ENCODE data around the gene SNX2.

Gene SNX2

GRCh38 chr5:122773619-122774018, 1.3 kb upstream of the SNX2 start:
- no peak for DNase-seq

GRCh38 chr5:122774519-122774860, 390 bp upstream of the SNX2 start:
- no peak for DNase-seq

GRCh38 chr5:122775550-122776542, 966 bp downstream of the SNX2 start:
- peak; percentile 16 for DNase-seq

GRCh38 chr5:122778157-122778556, 3.3 kb downstream of the SNX2 start:
- DNase-seq = no peak

- no peak for DNase-seq
These were observed 4.6 kb downstream of the SNX2 start for GRCh38 chr5:122779451-122779850.

DNA sequence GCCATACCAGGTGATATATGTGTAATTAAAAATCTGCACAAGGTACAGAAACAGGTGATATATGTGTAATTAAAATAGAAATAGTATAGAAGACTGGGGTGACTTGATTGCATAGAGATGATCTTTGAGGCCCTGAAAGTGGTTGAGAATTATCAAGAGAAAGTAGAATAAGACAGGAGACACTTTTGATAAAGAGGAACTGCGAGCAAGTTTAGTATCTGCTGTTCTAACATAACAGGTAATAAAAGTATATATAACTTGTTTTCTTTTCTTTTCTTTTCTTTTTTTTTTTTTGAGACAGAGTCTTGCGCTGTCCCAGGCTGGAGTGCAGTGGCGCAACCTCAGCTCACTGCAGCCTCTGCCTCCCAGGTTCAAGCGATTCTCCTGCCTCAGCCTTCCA, 5.4 kb downstream of the SNX2 start:
- DNase-seq = no peak

DNA sequence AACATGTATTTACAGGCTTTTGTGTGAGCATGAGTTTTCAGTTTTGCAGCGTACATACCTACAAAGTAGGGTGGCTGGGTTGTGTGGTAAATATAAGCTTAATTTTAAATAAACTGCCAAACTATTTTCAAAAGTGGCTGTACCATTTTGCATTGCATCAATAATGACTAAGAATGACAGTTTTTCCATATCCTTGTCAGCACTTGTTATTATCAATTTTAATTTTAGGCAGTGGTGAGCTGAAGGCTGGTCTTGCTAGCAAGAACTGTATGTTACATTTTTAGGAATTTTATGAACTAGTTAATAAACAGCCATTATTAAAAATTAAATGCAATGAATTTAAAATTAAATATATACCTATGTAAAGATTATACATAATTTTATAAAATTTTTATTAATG, 6.6 kb downstream of the SNX2 start:
- DNase-seq = no peak

DNA sequence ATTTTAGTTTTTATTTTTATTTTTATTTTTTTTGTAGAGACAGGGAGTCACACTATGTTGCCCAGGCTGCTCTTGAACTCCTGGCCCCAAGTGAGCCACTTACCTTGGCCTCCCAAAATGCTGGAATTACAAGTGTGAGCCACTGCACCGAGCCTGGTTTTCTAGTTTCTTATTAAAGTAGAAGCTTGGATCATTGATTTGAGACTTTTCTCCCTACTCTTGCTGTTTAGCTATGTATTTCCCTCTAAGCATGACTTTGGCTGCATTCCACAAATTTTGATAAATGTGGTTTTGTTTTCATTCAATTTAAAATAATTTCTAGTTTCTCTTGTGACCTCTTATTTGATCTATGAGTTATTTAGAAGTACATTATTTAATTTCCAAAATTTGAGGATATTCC, 10.4 kb downstream of the SNX2 start:
- DNase-seq = no peak

DNA sequence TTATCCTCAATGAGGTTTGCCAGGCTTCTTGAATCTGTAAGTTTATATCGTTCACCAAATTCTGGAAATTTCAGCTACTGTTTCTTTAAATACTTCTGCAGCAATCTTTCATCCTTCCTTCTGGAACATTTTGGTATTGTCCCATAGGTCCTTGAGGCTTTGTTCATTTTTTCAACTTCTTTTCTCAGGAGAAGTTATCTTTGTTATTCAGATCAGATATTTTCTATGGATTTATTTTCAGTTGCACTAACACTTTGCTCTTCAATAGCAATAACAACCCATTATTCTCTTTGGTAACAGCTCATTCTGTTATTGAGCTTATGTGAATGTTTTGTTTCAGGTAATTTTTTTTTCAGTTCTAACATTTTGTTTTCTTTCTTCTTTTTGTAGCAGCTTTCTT, 13.5 kb downstream of the SNX2 start:
- no peak for DNase-seq

GRCh38 chr5:122788996-122789395, 14.1 kb downstream of the SNX2 start:
- no peak for DNase-seq

DNA sequence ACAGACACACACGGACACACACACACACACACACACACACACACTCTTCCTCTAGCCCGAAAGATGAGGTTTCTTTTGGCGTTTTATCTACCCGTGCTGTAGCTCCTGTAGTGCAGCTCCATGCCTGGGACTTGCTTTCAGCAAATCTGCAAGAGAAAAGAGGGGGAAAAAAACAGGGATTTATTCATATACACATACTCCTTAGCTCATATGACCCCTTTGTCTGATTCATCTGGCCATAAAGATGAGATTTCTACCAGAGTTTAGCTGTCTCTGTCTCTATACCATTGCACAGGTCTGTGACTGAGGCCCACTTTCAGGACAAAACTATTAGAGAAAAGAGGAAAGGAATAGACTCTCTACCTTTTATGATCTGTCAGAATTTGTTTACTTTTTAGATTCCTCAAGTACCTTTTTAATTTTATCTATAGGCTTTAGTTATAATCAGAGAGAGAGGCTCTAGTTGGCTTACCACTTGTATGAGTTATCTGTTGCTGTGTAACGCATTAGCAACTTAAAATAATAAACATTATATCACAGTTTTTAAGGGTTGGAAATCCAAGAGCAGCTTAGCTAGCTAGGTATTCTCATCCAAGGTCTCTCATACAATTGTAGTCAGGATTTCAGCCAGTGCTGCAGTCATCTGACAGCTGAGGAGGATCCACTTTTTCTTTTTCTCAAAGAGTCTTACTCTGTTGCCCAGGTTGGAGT, 14.7 kb downstream of the SNX2 start:
- no peak for DNase-seq

- DNase-seq = no peak
These were observed 15.6 kb downstream of the SNX2 start for GRCh38 chr5:122790354-122791103.

DNA sequence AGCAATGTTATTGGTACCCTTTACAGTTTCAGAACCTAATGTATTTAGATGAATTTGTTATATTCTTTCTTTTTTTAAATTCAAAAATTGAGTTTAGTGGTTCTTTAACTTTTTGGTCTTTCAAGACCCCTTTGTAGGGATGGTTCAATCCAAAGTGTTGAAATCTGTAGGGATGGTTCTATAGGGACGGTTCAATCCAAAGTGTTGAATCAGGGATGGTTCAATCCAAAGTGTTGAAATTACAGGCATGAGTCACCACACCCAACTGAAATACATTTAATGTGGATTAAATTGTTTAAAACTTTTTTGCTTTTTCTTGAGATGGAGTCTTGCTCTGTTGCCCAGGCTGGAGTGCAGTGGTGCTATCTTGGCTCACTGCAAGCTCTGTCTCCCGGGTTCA, 30.6 kb downstream of the SNX2 start:
- no peak for DNase-seq

DNA sequence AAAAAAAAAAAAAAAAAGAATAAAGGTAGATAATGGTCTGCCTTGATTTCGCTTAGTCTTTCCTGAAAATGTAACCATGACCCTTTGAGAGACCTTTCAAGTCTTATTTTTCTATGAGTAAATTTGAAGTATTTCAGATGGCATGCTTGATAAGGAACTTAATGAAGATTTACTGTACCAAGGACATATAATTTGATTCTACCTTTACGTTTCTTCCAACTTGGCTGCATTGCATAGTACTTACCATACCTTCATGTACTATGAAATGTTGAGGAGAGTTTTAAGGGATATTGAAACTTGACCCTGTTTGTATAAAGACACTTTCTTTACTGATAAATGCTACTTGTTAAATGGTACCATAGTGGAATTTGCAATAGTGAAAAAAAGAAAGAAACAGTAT, 35.5 kb downstream of the SNX2 start:
- DNase-seq = no peak

GRCh38 chr5:122815218-122815767, 40.4 kb downstream of the SNX2 start:
- no peak for DNase-seq

DNA sequence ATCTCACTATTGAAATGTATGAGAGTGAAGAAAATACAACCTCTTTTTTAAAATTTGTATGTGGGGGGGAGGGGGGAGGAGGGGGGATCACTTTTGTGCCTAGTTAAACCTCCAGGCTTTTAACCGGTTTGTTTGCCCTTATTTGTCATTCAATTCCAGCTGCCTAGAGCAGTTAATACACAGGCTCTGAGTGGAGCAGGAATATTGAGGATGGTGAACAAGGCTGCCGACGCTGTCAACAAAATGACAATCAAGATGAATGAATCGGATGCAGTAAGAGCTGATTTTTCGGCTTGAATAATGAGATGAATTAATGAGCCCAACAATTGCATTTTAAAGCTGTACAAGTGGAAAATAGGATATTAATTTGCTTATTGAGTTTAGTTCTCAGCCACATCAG, 41.9 kb downstream of the SNX2 start:
- no peak for DNase-seq

GRCh38 chr5:122831984-122832383, 57.1 kb downstream of the SNX2 start:
- DNase-seq = no peak

GRCh38 chr5:122835681-122836080, 60.8 kb downstream of the SNX2 start:
- DNase-seq = no peak

DNA sequence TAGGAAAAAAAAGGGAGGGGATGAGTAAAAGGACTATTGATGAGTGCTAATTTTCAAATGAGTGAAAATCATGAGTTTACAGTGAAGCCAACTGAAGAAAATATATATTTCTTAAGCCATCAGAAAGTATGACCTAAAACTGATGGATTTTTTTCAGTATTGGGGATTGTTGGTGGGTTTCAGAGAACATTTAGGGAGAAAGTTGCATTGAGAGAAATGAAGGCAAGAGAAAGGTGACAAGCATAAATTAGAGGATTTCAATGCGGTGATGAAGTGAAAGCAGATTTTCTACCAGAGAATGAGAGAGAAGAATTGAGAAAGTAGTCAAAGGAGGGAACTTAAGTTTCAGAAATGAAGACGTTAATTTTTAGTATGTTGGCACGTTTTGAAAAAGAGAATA, 62.1 kb downstream of the SNX2 start:
- no peak for DNase-seq

DNA sequence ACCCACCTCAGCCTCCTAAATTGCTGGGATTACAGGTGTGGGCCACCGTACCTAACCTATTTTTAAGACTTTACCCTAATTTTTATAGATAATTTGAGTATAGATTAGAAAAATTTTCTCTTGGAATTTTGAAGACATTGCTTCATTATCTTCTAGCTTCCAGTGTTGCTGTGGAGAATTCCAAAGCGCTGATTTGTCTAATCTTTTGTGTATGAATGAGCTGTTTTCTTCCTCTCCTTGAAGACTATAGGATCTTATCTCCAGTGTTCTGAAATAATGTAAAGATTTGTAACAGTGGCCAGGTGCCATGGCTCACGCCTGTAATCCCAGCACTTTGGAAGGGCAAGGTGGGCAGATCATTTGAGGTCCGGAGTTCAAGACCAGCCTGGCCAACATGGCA, 64.9 kb downstream of the SNX2 start:
- DNase-seq = no peak

DNA sequence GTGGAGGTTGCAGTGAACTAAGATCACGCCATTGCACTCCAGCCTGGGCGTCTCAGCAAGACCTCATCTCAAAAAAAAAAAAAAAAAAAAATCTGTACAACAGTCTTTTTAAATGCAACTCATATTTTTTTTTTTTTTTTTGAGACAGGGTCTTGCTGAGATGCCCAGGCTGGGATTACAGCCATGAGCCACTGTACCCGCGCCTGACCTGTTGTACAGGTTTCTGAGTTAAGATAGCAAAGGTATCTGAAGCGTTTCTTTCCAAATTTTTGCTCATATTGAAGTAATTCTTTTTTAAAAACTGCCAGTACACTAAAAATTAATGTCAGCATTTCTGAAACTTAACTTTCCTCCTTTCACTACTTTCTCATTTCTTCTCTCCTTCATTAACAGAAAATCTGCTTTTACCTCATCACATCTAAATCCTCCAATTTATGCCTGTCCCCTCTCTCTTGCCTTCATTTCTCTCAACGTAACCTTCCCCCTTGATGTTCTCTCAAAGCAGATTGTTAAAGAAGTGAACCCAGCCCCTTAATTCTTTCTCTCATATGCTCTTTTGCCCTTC, 67.2 kb downstream of the SNX2 start:
- DNase-seq = no peak

DNA sequence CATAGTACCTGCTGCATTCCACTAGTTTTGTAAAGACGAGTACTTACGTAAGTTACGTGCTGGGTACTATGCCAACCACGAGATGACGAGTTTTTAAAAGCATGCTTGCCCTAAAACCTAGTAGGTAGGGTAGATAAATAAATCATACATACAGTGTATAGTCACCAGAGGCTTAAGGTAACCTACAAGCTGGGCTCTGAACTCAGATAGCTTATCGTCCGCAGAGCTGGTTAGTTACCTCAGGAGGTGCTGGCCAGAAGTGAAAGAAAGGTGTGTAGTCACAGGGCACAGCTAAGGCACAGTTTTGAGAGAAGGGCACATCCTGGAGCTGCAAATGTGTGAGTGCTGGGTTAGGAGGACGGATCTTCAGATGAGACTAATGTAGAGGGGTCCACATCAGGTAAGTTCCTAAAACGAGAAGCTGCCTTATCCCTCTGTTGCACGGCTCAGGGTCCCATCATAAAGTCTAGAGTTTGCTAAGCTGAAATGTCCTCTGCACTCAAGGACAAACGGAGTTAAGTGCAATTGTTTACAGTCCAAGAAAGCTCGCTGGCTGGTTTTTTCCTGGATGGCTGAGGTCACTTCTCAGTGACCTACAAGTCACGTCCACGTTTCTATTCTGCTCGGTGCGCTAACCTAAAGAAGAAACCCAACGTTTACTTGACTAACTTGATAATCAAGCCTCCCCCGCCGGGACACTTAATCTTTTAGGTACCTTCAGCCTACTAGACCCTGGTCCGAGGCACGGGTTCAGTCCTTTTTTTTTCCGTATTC, 69.4 kb downstream of the SNX2 start:
- DNase-seq = no peak

All from NCI-H1092 (cell line).